ENCODE measurements around the gene PTPRF.

PTPRF gene

DNA sequence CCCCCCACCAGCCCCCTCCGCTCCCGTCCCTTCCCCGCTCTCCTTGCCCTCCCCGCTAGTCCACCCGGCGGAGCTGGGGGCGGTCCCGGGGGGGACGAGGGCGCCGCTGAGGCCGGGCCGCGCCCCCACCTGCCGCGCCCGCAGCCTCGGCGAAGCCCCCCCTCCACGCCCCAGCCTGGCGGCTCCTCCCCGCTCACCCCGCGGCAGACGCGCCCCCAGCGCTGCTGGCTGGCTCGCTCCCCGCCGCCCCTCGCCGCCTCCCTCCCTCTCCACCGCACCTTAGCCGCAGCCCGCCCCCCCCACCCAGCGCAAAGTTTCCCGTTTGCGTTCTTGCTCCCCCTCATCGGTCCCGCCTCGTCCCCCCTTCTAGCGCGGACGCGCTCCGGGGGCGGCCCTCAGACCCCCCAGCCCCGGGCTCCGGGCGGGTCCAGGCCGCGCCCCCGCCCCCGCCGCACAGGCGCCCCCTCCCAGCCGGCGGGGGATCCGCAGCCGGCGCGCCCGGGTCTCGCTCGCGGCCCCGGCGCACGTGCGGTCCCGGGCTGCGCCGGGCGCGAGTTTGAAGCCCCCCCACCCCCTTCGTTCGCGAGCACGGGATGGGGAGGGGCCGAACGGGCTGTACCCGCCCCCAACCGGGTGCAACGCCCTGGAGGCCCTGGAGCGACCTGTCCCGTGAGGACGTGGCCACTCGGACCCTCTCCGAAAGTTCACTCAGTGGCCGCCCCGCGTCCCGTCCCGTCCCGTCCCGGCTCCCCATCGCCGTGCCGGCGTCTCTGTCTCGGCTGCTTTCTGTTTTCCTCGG, 623 bp downstream of the PTPRF start:
- H3K27me3 ChIP-seq (ENCODE audit: control insufficient read depth, insufficient read depth, low read length) = peaks cover 19% of the 10 kb centered on the region
- no peak overlapping the region for H3K27ac ChIP-seq (ENCODE audit: low read length)
- H3K36me3 ChIP-seq (ENCODE audit: control insufficient read depth, low read depth, low read length) = no peaks in the 10 kb centered on the region
- peak overlapping the region; percentile 77 for H3K9ac ChIP-seq (ENCODE audit: low read length)
- peak overlapping the region; percentile 89 for H3K4me3 ChIP-seq (ENCODE audit: low read length)
- peaks cover 28% of the 10 kb centered on the region for H3K4me1 ChIP-seq (ENCODE audit: control insufficient read depth, low read depth, low read length)
- H3K9me3 ChIP-seq (ENCODE audit: control insufficient read depth, low read depth, low read length) = no peaks in the 10 kb centered on the region

DNA sequence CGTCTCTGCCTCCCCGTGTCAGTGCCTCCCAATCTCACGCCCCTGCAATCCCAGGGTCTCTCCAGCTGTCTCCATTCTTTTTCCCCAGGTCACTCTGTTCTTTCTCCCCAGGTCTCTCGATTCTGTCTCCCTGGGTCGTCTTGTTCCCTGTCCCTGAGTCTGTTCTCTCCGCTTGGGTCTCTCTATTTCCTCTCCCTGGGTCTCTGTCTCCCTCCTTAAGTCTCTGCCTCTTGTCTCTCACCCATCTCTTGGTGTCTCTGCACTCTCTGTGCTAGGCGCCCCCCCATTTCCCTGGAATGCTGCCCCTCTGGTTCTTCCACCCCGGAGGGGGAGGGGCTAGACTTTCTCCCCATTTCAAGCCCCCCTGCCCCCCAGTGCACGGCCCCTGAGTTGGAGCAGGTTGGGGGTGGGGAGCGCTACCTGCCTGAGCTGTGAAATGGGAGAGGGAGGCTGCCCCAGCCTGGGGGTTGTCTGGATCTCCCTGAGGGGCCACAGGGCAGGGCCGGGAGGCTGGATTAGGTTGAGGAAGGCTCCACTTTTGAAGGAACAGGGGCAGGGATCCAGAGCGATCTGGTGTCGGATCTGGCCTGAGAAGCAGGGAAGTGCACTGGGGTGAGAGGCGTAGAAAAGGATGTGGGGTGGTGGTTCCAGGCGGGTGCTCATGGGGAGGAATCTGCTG, 1.4 kb downstream of the PTPRF start:
- H3K4me3 ChIP-seq (ENCODE audit: low read length) = peak overlapping the region; percentile 89
- peaks cover 19% of the 10 kb centered on the region for H3K27me3 ChIP-seq (ENCODE audit: control insufficient read depth, insufficient read depth, low read length)
- H3K4me1 ChIP-seq (ENCODE audit: control insufficient read depth, low read depth, low read length) = peaks cover 28% of the 10 kb centered on the region
- no peaks in the 10 kb centered on the region for H3K36me3 ChIP-seq (ENCODE audit: control insufficient read depth, low read depth, low read length)
- H3K9me3 ChIP-seq (ENCODE audit: control insufficient read depth, low read depth, low read length) = no peaks in the 10 kb centered on the region
- H3K9ac ChIP-seq (ENCODE audit: low read length) = peak overlapping the region; percentile 77
- no peak overlapping the region for H3K27ac ChIP-seq (ENCODE audit: low read length)

DNA sequence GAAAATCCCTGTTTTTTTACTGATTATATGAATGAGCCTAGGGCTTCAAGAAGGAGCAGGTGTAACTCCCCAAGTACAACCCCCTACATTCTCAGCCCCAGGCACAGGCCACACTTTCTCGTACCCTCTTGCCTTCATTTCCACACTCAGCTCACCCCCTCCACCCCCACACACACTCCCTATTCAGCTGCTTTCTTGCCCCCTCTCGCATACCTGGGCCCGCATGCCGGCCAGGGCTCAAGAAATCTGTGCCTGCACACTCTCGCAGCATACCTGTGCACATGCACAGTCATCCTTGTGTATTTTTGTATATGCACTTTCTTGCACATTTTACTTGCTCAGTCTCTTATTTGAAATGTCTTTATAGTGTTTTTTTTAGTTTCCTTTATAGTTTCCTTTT, 2.0 kb downstream of the PTPRF start:
- Histone ChIP-seq H3K4me1 (ENCODE audit: control insufficient read depth, low read depth, low read length) (peaks cover 28% of the 10 kb centered on the region), H3K9ac (ENCODE audit: low read length) (peak overlapping the region; percentile 77), H3K4me3 (ENCODE audit: low read length) (peak overlapping the region; percentile 89)

GRCh38 chr1:43533584-43533983, 2.9 kb downstream of the PTPRF start:
- Histone ChIP-seq H3K27me3 (ENCODE audit: control insufficient read depth, insufficient read depth, low read length) (peaks cover 19% of the 10 kb centered on the region), H3K4me3 (ENCODE audit: low read length) (no peak overlapping the region), H3K27ac (ENCODE audit: low read length) (no peak overlapping the region), H3K4me1 (ENCODE audit: control insufficient read depth, low read depth, low read length) (peaks cover 28% of the 10 kb centered on the region), H3K36me3 (ENCODE audit: control insufficient read depth, low read depth, low read length) (peaks cover 5% of the 10 kb centered on the region), H3K9ac (ENCODE audit: low read length) (no peak overlapping the region), H3K9me3 (ENCODE audit: control insufficient read depth, low read depth, low read length) (no peaks in the 10 kb centered on the region)

More for the DNA sequence above, 2.0 kb downstream of the PTPRF start:
- Histone ChIP-seq H3K27me3 (ENCODE audit: control insufficient read depth, insufficient read depth, low read length) (peaks cover 19% of the 10 kb centered on the region), H3K9me3 (ENCODE audit: control insufficient read depth, low read depth, low read length) (no peaks in the 10 kb centered on the region), H3K36me3 (ENCODE audit: control insufficient read depth, low read depth, low read length) (no peaks in the 10 kb centered on the region), H3K27ac (ENCODE audit: low read length) (no peak overlapping the region)

DNA sequence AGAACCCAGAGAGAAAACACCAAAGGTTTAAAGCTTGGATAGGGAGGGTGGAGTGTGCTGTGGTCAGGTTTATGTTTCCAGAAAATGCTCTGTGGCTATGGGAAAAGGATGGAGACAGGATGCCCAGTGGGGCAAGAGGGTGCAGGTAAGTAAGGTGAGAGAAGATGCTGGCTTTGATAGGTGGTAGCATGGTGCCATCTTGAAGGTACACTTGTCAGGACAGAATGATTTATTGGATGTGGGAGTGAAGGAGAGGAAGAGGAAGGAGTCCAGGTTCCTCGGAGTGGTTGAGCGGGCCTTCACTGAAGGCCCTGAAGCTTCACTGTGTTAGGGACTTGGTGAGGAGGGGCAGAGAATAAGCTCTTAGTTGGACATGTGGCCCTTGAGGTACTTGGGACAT, 3.6 kb downstream of the PTPRF start:
- no peak overlapping the region for H3K27ac ChIP-seq (ENCODE audit: low read length)
- H3K4me3 ChIP-seq (ENCODE audit: low read length) = no peak overlapping the region
- H3K4me1 ChIP-seq (ENCODE audit: control insufficient read depth, low read depth, low read length) = peaks cover 27% of the 10 kb centered on the region
- H3K9me3 ChIP-seq (ENCODE audit: control insufficient read depth, low read depth, low read length) = no peaks in the 10 kb centered on the region
- H3K36me3 ChIP-seq (ENCODE audit: control insufficient read depth, low read depth, low read length) = peaks cover 10% of the 10 kb centered on the region
- H3K9ac ChIP-seq (ENCODE audit: low read length) = no peak overlapping the region
- H3K27me3 ChIP-seq (ENCODE audit: control insufficient read depth, insufficient read depth, low read length) = peaks cover 19% of the 10 kb centered on the region

DNA sequence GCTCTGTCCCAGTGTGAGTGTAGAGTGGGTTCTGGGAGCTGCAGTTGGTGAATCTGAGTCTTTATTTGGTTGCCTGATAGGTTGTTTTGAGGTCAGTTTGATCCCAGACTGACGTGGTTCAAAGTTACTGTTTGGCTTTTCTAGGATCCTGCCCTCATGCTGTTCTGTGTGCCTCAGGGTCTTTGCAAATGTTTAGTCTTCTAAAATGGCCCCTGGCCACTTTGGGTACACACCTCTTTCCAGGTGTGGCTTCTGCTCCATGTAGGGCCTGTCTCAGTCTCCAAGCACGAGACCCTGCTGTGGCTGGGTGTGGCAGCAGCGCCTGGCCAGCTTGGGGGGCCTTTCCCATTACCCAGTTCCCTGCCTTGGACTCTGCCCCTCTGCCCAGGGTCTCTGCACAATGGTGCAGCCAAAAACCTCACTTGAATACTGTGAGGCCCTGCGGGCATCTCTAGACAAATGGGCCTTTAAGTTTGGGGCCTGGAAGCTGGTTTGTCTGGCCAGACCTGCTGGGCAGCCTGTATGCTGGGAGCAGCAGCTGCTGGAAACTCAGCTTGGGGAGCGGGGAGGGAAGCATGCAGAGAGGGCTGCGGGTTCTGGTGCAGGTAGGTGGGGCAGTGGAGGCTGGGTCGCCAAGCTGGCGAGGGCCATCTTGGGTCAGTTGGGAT, 5.6 kb downstream of the PTPRF start:
- peaks cover 9% of the 10 kb centered on the region for H3K27me3 ChIP-seq (ENCODE audit: control insufficient read depth, insufficient read depth, low read length)
- H3K9me3 ChIP-seq (ENCODE audit: control insufficient read depth, low read depth, low read length) = no peaks in the 10 kb centered on the region
- H3K36me3 ChIP-seq (ENCODE audit: control insufficient read depth, low read depth, low read length) = peaks cover 18% of the 10 kb centered on the region
- no peak overlapping the region for H3K9ac ChIP-seq (ENCODE audit: low read length)
- no peak overlapping the region for H3K4me3 ChIP-seq (ENCODE audit: low read length)
- H3K4me1 ChIP-seq (ENCODE audit: control insufficient read depth, low read depth, low read length) = peaks cover 14% of the 10 kb centered on the region
- no peak overlapping the region for H3K27ac ChIP-seq (ENCODE audit: low read length)

DNA sequence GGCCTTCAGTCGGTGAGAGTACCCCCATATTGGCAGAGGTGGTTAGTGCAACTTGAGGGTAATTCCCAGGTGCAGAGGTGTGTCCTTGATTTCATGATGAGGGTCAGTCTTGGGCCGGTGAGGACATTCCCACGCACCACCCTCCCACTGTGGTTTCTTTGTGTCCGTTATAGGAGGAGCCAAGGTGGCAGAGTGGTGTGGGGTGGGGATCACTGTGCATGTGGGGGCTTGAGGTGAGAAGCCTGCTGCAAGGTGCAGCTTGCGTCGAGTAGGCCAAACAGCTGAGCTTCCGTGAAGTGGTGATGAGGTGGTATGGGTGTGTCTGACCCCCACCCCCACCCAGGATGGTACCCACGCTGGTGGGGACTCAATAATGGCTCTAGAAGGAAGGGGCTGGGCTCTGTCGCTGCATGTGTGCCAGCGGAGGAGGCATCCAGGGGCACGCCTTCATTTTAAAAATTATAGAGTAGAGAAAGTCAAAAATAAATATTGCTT, 6.2 kb downstream of the PTPRF start:
- peaks cover 9% of the 10 kb centered on the region for H3K27me3 ChIP-seq (ENCODE audit: control insufficient read depth, insufficient read depth, low read length)
- H3K9me3 ChIP-seq (ENCODE audit: control insufficient read depth, low read depth, low read length) = no peaks in the 10 kb centered on the region
- peaks cover 18% of the 10 kb centered on the region for H3K36me3 ChIP-seq (ENCODE audit: control insufficient read depth, low read depth, low read length)
- no peak overlapping the region for H3K27ac ChIP-seq (ENCODE audit: low read length)
- H3K4me3 ChIP-seq (ENCODE audit: low read length) = no peak overlapping the region
- H3K4me1 ChIP-seq (ENCODE audit: control insufficient read depth, low read depth, low read length) = peaks cover 14% of the 10 kb centered on the region
- no peak overlapping the region for H3K9ac ChIP-seq (ENCODE audit: low read length)

DNA sequence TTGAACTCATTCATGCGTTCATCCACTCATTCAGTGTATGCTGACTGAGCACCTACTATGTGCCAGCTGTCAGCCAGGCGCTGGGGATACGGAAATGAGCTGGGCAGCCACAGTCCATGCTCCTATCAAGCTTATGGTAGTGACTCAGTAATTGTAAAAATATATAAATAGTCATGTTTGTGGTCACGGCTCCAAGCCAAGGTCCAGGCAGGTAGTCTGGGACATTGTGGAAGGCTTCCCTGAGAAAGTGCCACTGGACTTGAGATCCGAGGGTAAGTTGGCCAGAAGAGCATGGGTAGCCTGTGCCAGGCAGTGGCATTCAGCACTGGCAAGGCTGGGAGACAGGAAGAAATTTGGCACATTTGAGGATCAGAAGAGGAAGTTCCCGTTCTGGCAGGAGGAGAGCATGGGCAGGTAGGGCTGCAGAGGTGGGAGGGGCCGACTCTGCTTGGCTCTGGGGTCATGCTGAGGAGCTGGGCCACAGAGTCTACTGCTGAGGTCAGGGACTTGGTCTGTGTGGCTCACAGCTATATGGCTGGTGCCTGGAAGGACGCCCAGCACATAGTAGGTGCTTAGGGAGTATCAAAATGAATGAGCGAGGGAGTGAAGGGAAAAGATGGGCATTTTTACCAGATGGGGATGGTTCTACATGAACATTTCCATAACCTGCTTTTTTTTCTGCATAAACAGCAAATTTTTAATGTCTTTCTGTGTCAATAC, 6.9 kb downstream of the PTPRF start:
- H3K4me3 ChIP-seq (ENCODE audit: low read length) = no peak overlapping the region

DNA sequence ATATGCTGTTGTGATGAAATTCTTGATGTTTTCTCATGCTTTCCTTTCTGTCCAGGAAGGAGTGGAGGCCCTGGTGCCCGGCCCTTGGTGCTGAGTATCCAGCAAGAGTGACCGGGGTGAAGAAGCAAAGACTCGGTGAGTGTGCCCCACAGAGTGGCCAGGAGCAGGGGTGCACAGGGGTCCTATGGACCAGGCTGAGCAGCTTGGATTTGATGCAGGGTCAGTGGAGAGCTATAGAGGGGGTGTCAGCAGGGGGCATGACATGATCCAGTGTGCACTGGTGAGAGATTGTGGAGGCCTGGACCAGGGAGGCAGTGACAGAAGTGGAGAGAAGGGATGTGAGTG, 7.4 kb downstream of the PTPRF start:
- Histone ChIP-seq H3K9ac (ENCODE audit: low read length) (no peak overlapping the region), H3K27me3 (ENCODE audit: control insufficient read depth, insufficient read depth, low read length) (no peaks in the 10 kb centered on the region), H3K9me3 (ENCODE audit: control insufficient read depth, low read depth, low read length) (no peaks in the 10 kb centered on the region), H3K4me1 (ENCODE audit: control insufficient read depth, low read depth, low read length) (peaks cover 5% of the 10 kb centered on the region), H3K4me3 (ENCODE audit: low read length) (no peak overlapping the region), H3K27ac (ENCODE audit: low read length) (no peak overlapping the region), H3K36me3 (ENCODE audit: control insufficient read depth, low read depth, low read length) (peaks cover 23% of the 10 kb centered on the region)

More for the DNA sequence above, 6.9 kb downstream of the PTPRF start:
- Histone ChIP-seq H3K27ac (ENCODE audit: low read length) (no peak overlapping the region), H3K9me3 (ENCODE audit: control insufficient read depth, low read depth, low read length) (no peaks in the 10 kb centered on the region), H3K9ac (ENCODE audit: low read length) (no peak overlapping the region), H3K4me1 (ENCODE audit: control insufficient read depth, low read depth, low read length) (peaks cover 10% of the 10 kb centered on the region), H3K27me3 (ENCODE audit: control insufficient read depth, insufficient read depth, low read length) (peaks cover 4% of the 10 kb centered on the region), H3K36me3 (ENCODE audit: control insufficient read depth, low read depth, low read length) (peaks cover 21% of the 10 kb centered on the region)

DNA sequence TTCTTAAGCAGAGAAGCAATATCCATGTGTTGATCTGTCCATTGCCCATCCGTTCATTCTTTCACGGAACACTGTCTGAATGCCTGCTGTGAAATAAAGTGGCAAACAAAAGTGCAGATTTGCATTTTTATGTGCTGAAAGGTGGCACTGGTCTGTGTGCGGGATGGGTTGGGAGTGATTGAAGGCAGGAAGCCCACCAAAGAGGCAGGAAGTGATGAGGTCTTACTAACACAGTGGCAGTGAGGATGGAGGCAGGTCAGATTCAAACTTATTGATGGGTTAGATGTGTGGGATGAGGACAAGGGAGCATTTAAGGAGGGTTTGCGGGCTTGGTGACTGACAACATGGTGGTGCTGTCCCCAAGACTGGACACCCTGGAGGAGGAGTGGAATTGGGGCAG, 8.3 kb downstream of the PTPRF start:
- Histone ChIP-seq H3K9me3 (ENCODE audit: control insufficient read depth, low read depth, low read length) (no peaks in the 10 kb centered on the region), H3K4me1 (ENCODE audit: control insufficient read depth, low read depth, low read length) (no peaks in the 10 kb centered on the region), H3K4me3 (ENCODE audit: low read length) (no peak overlapping the region), H3K9ac (ENCODE audit: low read length) (no peak overlapping the region), H3K27me3 (ENCODE audit: control insufficient read depth, insufficient read depth, low read length) (no peaks in the 10 kb centered on the region), H3K36me3 (ENCODE audit: control insufficient read depth, low read depth, low read length) (peaks cover 23% of the 10 kb centered on the region), H3K27ac (ENCODE audit: low read length) (no peak overlapping the region)

Measured in iPS-18a (cell line).